DND-41 (cell line): Measurements from ENCODE around the gene USP46.

ENCODE experiments used
- CTCF ChIP-seq: IDR thresholded peaks from 2 replicates; pipeline ENCODE4 v1.5.1; 2012; ENCODE audit warnings: borderline replicate concordance, low read length, moderate library complexity, mild to moderate bottlenecking; ENCODE audit not compliant: poor library complexity, severe bottlenecking; ENCODE audit errors: extremely low read depth
- EZH2 ChIP-seq: IDR thresholded peaks from 3 replicates; pipeline ENCODE4 v1.6.1; 2012; ENCODE audit warnings: borderline replicate concordance, low read depth, mild to moderate bottlenecking, moderate library complexity, low read length, inconsistent platforms; ENCODE audit not compliant: severe bottlenecking

- TF ChIP-seq CTCF (no peak), EZH2 (no peak)
These were observed 66.8 kb downstream of the USP46 start for GRCh38 chr4:52592287-52592686.
